NCI-H1105 treated with DMSO at 0.1 percent for 48 hours (cell line): ENCODE measurements around the gene NKIRAS2.

ENCODE experiments used
- DNase-seq: peaks from one replicate; lab custom pipeline; 2025; lab: John Stamatoyannopoulos, UW

NKIRAS2 gene

DNA sequence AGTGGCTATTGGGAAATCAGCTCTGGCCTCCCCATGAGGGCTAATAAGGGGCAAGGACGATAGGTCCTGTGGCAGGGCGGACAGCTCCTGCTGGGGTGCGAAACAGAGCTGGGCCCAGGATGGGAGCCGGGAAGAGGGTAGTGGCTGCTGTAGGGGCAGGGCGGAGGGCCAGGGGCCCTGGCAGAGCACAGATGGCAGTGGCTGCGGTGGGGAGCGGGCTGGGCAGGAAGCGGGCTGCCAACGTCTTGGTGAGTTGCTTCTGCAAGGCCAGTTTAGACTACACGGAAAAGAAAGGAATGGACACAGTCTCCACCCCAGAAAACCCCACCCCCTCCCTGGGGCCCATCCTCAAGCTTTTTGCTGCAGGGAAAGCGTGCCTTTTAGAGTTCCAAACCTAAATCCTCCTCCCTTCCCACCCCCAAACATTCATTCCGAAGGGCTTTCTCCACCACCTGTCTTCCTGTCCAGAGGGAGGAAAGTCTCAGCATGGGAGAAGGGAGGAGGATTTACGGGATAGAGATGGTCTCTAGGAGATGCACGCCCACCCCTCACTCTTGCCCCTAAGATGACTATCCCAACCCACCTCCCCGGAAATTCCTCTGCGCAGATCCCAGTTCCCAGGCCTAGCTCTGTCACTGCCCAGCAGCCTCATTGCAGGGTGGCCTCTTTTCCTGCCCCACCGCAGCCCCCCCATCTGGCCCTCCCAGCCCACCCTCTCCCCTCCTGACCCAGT is 7.1 kb downstream of the NKIRAS2 start:
- DNase-seq = no peak

DNA sequence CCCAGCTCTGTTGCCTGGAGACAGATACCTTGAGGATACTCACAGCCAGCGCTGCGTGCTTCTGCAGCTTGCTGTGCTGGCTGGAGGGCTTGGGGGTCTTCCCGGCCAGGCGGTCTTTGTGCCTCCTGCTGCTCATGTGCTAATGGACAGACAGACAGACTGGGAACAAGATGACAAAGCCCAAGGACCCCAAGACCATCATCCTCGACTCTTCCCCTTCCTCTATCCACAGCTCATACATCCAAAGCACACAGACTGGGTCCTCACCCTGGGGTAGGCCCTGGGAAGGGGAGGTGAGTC is 7.7 kb downstream of the NKIRAS2 start:
- DNase-seq = no peak

DNA sequence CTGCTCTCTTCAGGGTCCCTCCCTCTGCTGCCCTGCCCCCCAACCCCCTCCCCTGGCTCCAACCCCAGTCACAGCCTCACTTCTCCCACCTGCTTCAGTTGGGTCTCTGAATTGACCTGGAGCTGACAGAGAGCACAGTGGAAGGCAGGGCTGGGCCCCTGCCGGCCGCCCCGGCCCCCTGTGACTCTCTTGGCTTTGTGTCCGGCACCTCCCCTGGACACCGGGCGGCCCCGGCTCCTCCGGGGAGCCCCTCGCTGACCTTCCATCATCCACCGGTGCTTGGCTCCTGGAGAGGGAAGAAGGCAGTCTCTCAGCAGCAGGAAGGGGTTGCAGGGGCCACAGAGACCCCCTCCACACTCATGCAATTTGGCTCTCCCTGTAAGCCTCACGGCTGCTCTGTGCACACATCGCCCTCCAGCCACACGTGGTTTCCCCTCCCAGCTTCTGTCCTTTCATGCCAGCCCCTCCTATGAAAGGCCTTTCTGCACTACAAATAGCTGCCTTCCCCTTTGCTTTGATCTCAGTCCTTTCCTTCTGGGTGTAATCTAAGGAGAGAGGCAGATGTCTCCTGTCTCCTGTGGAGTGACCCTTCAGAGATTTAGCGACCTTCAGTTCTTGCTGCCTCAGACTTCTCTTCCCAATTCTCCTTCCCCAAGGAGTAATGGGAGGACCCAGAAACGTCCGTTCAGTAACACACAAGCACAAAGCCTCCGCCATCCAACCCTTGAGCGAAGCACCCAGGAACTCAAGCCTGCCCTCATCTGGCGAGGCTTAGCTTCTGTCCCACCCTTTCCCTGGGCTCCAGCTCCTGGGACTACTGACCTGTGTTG is 8.3 kb downstream of the NKIRAS2 start:
- no peak for DNase-seq

DNA sequence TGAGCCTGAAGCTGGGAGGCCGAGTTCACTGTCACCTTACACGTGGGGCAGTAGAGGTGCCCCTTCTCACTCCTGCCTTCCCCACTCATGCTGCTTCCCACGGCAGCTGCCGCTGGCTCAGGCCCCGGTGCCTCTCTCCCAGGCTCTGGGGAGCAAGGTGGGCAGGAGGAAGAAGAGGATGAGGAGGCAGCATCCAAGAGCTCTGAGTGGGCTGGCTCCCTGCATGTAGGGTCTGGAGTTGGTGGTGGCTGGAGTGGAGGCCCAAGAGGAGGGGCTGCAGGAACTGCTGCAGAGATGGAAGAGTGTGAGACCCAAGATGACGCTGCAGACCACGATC is 8.9 kb downstream of the NKIRAS2 start:
- DNase-seq = no peak

DNA sequence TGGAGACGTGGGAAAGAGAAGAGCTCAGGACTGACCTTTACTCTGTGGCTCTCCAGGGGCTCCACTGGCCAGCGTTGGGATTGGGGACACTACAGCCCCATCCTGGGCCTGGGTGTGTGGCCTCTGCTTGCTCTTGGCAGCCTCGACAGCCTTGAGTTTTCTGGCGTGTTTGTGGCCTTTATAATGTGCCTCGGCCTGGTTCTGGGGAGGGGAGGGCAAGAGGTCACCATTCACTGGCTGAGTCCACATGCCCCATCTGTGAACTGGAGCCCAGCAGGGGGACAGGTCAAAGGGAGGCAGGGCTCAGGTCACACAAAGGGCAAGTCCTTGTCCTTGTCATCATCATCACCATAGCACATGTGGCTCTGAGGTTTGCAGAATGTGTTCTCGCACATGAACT is 11.7 kb downstream of the NKIRAS2 start:
- DNase-seq = no peak

- DNase-seq = no peak
Measured at GRCh38 chr17:42034059-42034458, 14.2 kb downstream of the NKIRAS2 start.

- no peak for DNase-seq
Measured at GRCh38 chr17:42038221-42038973, 18.5 kb downstream of the NKIRAS2 start.

DNA sequence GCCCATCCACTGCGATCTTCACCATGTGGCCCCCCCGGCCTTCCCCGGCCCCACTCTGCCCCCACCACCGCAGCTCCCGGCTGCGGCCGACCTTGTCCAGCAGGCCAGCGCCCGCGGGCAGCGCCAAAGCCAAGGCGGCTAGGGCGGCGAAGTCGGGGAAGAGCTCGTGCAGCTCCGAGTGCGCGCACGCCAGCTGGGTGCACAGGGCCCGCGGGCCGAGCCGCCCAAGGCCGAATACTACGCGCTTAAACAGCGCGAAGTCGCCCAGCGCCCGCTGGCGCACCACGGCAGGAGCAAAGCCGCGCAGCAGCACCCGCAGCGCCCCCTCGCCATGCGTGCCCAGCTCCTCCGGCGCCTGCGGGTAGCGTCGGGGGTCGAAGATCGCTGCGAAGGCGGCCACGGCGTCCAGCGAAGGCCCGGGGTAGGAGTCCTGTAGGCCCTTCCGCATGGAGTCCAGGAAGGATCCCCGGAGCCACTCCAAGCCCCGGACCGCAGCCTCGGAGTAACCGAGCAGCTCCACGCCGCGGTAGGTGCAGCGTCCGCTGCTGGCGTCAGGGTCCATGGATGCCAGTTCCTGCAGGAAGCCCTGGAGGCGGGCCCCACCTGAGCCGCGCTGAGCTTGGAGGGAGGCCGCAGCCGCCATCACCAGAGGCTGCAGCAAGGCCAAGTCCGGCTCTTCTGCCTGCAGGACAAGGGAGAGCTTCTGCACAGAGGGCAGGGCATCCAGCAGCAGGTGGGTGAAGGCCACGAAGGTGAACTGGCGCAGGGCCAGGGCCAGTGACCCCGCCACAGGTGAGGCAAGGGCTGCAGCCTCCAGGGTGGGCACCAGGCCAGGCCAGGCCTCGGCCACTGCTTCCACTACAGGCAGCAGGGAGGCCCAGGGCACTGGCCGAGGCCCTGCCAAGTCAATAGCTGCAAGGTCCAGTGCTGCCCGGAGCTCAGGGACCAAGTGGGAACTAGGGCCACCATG is 20.2 kb downstream of the NKIRAS2 start:
- DNase-seq = no peak

DNA sequence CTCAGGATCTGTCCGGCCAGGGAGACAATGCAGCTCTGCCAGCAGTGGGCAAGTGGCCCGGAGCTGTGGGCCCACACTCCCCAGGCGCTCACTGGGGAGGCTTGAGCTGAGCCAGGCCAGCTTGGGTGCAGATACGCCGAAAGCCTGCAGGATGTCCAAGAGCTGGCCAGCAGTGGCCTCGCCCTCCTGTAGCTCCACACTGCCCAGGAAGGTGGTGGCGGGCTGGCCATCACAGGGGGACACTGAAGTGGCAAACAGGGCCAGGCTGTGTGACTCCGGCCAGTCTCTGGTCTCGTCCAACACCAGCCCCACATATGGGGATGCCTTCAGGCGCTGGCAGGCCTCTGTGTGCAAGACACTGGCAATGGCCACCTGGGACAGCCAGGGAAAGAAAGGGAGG is 20.9 kb downstream of the NKIRAS2 start:
- no peak for DNase-seq

DNA sequence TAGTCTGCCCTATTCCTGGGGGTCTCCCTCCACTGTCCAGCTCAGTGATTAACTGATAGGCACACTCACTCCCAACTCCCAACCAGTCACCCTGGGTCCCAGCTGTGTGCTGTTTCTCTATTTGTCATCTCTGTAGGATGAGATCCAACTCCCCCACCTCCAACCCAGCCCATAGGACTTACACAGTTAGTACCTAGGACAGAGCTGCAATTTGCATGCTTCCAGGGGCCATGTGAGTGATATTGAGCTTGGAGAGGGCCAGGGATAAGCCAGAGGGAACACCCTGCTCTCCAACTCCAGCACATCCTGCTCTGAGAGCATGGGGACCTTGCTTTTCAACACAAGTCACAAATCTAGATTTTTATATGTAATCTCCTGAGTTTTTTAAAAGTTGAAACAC is 21.7 kb downstream of the NKIRAS2 start:
- no peak for DNase-seq

DNA sequence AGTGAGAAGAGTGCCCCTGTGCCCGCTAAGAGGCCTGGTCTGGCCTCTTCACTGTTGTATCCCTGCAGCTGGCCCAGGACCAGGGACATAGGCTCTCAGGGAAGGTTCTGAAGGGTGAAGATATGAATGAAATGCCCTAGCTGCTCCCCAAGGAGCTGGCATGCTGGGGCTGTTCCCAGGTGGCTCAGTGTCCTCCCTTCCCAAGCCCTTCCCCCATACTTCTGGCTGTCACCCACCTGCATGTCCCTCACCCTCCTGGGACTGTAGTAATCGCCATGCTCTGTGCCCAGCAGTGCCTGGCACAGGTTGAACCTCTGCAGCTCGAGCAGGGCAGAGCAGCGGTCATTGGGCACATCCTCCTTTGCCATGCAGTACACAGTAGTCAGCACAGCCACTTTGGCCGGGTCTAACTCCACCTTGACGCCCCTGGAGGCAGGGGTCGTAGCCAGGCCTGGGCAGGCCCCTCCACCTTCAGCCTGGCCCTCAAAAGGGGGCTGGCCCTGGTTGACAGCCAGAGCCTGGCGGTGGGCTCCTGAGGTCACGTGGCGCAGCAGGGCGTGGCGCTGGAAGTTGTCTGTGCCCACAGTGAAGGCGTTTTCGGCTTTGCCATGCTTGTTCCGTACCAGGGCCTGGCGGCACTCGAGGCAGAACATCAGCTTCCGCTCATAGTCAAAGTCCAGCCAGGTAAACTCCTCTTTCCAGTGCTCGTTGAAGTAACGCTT is 22.9 kb downstream of the NKIRAS2 start:
- no peak for DNase-seq

GRCh38 chr17:42045719-42046118 is 25.8 kb downstream of the NKIRAS2 start:
- DNase-seq = no peak

DNA sequence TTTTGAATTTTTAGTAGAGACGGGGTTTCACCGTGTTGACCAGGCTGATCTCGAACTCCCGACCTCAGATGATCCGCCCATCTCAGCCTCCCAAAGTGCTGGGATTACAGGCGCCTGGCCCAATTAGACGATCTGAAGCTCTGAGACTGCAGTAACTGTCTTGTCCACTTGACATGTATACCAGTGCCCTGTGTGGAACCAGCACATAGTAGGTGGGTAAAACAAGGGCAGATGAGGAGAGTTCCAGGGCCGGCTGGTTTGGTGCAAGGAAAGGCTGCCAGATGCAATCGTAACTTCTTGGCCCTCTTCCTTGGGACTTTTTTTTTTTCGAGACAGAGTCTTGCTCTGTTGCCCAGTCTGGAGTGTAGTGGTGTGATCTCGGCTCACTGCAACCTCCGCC is 27.5 kb downstream of the NKIRAS2 start:
- no peak for DNase-seq

GRCh38 chr17:42049834-42050392 is 30.0 kb downstream of the NKIRAS2 start:
- no peak for DNase-seq

DNA sequence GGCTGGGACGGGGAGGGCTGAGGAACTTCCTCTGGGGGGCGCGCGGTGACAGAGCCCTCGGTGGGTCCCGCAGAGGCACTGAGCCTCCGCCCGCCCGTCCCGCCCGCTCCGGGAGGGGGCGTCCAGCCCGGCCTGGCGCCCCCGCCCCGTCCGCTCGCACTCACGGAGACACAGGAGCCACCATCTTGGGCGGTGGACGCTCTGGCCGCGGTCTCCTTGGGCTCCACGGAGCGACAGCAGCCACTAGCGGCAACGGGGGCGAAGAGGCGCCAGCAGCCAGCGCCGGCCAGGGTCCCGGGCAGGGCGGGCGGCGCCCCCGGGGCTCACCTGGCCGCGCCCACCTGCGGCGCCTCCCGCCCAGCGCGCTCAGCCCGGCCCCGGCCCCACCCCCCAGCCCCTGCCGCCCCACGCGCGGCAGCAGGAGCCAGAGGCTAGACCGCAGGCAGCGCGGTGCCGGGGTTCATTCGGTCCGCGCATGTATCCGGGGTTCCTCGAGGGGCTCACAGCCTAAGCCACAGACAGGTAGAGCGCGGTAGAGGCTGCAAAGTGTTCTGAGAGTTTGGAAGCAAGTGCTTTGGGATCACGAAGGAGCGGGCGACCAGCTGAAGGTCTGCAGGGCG is 30.6 kb downstream of the NKIRAS2 start, which contains the start of gene C17orf113:
C17orf113 (minus strand) TSS at position 209 of the 620 bp plus-strand sequence. CDS start 7,225 bp downstream, outside the sequence.
- peak; percentile 55 for DNase-seq

DNA sequence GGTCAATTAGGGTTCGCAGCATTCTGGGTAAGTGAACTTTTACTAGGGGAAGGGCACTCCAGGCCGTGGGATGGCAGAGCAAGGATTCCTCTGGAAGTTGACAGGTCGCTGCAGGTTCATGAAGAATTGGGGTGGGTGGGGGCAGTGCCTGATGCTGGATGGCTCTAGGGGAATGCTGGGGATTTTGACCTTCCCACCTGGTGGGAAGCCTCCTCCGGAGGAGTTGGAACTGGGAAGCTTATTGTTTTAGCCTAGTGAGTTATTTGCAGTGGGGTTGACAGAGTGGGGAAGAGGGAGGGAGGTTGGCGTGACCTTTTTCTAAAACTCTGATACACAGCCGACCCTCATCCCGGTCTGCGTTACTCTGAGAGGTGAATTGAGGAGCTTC is 31.1 kb downstream of the NKIRAS2 start:
- DNase-seq = no peak

GRCh38 chr17:42051645-42052044 is 31.8 kb downstream of the NKIRAS2 start:
- no peak for DNase-seq

GRCh38 chr17:42052346-42052877 is 32.5 kb downstream of the NKIRAS2 start:
- DNase-seq = no peak

DNA sequence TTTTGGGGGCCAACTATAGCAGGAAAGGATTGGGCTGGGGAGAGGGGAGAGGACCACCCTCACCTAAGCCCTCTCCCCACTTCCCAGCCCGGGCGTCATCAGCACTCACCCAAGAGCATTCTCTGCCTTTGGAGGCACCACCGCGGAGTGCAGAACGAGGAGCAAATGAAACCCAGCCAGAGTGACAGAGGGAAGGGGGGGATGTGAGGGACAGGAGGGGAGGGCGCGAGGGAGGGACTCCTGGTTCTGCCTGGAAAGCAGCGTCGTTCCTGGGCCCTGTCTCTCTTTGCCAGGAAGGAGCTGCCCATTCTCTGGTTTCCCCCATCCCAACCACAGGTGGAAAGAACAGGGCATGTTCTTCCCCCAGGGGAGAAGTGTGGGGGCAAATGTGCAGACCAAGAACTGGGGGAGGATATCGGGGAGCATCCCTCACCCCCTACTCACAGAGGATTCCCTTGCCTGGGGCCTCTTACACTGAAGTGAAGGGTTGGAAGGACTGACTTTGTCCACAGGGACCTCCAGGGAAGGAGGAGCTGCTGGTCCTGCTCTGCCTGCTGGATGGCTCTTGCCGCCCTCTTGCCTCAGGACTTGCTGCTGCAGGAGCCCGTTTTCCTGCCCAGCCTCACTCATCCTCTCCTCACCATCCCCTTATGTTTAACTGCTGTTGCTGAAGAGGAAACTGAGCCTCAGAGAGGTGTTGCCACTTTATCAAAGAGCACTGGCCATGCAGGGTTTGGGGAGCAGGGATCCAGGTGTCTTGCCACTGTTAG is 34.0 kb downstream of the NKIRAS2 start:
- no peak for DNase-seq
